GM23248 (cell line): ENCODE results near the gene MPC1L.
"Not testable (repeated sequence)": the region's sequence is repeated elsewhere in the genome, so short reads cannot be mapped to it uniquely, and the experiment has no call there.

ENCODE experiments used
- EZH2 ChIP-seq: fragments of 200-600 bp; sonication (generic); IDR thresholded peaks from 2 replicates; pipeline ENCODE4 v1.6.1; 2018; ENCODE audit warnings: antibody characterized with exemption, mild to moderate bottlenecking; ENCODE audit not compliant: insufficient read depth, poor library complexity, severe bottlenecking
- EZH2phosphoT487 ChIP-seq: fragments of 200-600 bp; sonication (generic); IDR thresholded peaks from 2 replicates; pipeline ENCODE4 v1.6.1; 2018; ENCODE audit warnings: antibody characterized with exemption, moderate library complexity, mild to moderate bottlenecking, low read depth; ENCODE audit not compliant: insufficient read depth

GRCh38 chrX:40582178-40582577 lies 41.0 kb upstream of the MPC1L start:
- not testable (repeated sequence) for TF ChIP-seq EZH2phosphoT487, EZH2
